Superior temporal gyrus (tissue), 1 donor: ENCODE measurements around the gene RMC1.
"Not testable (repeated sequence)": the region's sequence is repeated elsewhere in the genome, so short reads cannot be mapped to it uniquely, and the experiment has no call there.

Experiments
- DNase-seq: peaks from one replicate; pipeline ENCODE4 v3.0.0-alpha.2; 2016; ENCODE audit errors: extremely low spot score

The RMC1 gene

GRCh38 chr18:23531912-23532311, 28.6 kb downstream of the RMC1 start:
- DNase-seq: no peak

DNA sequence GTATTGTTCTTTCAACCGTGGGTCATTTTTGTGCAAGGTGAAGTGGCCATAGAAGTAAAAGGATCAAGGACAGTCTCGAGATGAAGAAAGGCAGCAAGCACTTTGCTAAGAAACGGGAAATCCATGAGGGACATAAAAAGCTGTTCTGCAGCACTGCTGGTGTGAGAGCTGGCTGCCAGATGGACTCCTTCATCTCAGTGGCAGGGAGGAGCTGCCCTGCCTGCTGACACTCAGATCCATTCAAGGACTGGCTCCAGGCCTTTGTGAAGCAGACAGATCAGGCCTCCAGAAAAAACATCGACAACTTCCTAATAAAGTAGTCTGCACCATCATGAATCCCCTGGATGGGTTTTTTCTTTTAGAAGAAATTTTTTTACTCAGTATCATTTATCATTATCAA, 29.5 kb downstream of the RMC1 start:
- no peak for DNase-seq

- DNase-seq: no peak
Measured at GRCh38 chr18:23534276-23534675, 31.0 kb downstream of the RMC1 start.

GRCh38 chr18:23536204-23536603, 32.9 kb downstream of the RMC1 start:
- no peak for DNase-seq

- DNase-seq: no peak
Measured at GRCh38 chr18:23537274-23537673, 34.0 kb downstream of the RMC1 start.

- no peak for DNase-seq
Measured at GRCh38 chr18:23538001-23538400, 34.7 kb downstream of the RMC1 start.

GRCh38 chr18:23538870-23539269, 35.6 kb downstream of the RMC1 start:
- DNase-seq: no peak

- DNase-seq: no peak
Measured at GRCh38 chr18:23539296-23539695, 36.0 kb downstream of the RMC1 start.

DNA sequence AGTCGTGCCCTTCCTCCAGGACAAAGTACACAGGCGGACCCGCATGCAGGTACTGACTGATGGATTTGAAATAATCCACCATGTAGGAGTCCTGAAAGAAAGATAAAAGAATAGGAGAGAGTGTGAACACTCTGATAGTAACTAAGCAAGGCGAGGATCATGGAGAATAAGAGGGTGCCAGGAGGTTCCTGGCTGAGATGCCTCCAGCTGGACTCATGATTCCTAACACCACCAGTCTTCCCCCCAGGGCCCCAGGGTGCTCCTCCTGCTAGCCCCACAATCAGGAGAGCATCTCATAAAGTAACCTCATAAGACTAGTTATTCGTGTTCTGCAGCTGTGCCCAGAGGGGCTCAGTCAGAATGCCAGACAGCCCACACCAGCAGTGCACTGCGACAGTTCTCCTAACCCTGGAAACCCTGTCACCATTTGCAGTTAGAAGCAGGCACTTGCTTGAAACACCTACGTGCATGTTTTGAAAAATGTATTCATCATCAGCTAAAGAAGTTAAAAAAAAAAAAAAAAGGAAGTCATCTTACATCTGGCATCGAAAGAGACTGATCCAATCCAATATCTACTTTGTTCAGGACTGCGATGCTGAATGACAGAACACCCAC, 36.7 kb downstream of the RMC1 start:
- no peak for DNase-seq

DNA sequence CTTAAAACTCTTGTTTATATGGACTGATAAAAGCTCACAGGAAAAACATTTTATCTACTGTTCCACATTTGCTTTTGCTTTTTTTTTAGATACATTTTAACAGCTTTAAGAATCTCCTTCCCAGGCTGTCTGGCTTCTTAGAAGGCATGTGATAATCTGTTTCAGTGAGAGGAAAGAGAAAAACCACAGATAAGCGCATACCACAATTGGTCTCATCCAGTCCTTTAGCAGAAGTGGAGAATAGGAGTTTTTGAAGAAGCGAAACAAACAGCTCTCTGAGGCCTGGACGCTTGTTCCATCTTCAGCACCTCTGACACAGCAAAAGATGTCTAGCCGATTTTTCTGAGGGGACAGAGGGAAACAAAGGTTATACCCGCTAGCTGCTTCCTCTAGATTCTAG, 37.6 kb downstream of the RMC1 start:
- no peak for DNase-seq

- DNase-seq: no peak
Measured at GRCh38 chr18:23541349-23542093, 38.2 kb downstream of the RMC1 start.

- DNase-seq: no peak
Measured at GRCh38 chr18:23542461-23542860, 39.1 kb downstream of the RMC1 start.

DNA sequence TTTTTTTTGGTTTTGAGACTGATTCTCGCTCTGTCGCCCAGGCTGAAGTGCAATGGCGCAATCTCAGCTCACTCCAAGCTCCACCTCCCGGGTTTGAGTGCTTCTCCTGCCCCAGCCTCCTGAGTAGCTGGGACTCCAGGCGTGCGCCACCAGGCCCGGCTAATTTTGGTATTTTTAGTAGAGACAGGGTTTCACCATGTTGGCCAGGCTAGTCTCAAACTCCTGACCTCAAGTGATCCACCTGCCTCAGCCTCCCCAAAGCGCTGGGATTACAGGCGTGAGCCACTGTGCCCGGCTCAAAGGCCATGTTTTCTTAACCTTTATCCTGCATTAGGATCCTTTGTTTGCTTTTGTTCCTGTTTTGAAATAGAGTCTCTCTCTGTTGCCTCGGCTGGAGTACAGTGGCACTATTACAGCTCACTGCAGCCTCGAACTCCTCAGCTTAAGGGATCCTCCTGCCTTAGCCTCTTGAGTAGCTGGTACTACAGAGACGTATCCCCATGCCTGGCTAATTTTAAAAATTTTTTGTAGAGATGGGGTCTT, 42.0 kb downstream of the RMC1 start:
- no peak for DNase-seq

- DNase-seq: no peak
Measured at GRCh38 chr18:23547306-23547705, 44.0 kb downstream of the RMC1 start.

DNA sequence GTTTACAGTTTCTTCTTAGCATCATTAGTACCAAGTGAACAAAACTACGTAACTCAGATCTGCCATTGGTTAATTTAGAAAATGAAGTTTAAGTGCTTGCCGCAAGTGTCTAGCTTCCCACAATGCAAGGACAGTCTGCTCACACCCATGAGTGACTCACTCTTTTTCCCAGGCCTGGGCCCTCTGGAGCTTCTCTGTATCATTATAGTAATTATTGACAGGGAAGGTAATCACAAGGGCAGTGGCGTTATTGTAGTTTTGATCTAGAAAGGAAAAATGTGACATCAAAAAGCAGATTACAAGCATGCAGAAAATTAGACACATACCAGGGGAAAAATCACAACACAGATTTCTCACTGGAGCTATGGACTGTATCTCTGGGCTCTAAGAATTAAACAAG, 44.5 kb downstream of the RMC1 start:
- DNase-seq: no peak

GRCh38 chr18:23548275-23548674, 45.0 kb downstream of the RMC1 start:
- no peak for DNase-seq

DNA sequence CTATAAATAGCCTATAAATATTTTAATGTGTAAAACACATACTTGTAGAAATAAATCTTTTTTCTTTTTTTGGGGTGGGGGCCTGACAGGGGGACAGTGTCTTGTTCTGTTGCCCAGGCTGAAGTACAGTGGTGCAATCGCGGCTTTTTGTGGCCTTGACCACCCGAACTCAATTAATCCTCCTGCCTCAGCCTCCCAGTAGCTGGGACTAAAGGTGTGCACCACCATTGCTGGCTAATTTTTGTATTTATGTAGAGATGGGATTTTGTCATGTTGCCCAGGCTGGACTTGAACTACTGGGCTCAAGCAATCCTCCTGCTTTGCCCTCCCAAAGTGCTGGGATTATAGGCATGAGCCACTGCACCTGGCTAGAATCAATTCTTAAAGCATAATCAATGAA, 45.4 kb downstream of the RMC1 start:
- no peak for DNase-seq

- no peak for DNase-seq
Measured at GRCh38 chr18:23550898-23551297, 47.6 kb downstream of the RMC1 start.

DNA sequence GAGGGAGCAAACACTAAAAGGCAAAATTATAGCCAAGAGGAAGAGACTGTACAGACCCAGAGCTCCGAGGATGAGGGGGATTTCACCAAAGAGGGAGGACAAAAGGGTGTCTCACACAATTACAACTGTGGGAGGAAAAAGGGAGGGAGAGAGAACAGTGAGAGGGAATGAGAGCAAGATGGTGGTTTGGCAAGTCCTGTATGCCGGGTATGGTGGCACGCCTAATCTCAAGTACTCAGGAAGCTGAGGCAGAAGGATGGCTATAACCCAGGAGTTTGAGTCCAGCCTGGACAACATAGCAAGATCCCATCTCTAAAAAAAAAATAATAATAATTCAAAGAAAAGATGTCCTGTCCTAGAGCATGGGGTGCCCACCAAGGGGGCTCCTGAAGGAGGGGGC, 48.7 kb downstream of the RMC1 start:
- no peak for DNase-seq

- DNase-seq: no peak
Measured at GRCh38 chr18:23552505-23552904, 49.2 kb downstream of the RMC1 start.

GRCh38 chr18:23553887-23554286, 50.6 kb downstream of the RMC1 start:
- DNase-seq: no peak

DNA sequence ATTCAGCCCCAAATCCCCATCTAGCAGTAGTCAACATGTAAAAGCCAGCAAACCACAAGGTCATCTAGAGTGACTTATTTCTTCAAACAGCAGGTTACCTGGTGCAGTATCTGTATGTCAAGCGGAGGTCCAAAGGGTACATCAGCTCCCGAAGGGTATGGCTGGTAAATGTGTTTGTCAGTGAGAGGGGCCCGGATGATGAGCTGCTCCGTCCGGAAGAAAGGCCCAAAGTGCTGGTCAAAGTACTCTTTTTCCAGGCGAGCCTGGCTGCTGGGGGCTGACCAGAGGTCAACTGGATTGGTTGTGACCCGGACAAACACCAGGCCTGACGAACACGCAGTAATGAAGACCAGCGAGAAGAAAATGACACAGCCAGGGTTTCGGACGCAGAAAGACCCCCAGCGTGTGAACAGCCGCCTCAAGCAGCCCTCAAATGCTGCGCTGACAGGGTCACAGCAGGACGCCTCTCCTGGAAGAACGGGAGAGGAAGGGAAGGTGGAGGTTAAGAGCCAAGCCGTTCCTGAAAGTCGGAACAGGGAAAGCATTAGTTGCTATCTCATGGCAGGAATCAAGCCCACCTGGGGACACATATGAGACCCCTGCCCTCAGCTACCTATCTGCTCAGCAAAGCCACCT, 53.0 kb downstream of the RMC1 start:
- DNase-seq: no peak

- not testable (repeated sequence) for DNase-seq
Measured at GRCh38 chr18:23557511-23557910, 54.2 kb downstream of the RMC1 start.
